HCT116 (cell line): Measurements from ENCODE around the gene OR2S2. TPM values are rescaled to one million over a fixed set of nuclear protein-coding genes. Genes with fewer than 3 reads are reported as not detected.

Experiments
- ATAC-seq: fragments of 200-7000 bp; cut with Tn5 transposase; 2 replicates; pipeline ENCODE4 v1.9.1; 2020; ENCODE audit warnings: mild to moderate bottlenecking, moderate library complexity
- BruUV-seq: library from RNA; stranded (reverse); fragments of 400-500 nt; replicated peaks from 2 replicates; lab custom pipeline; 2021; lab: Mats Ljungman, UMichigan
- CTCF ChIA-PET: fragments of 300-600 bp; sonication (Branson Sonifier 250); formaldehyde crosslinking; loops from one replicate; lab custom pipeline; 2021; ENCODE audit warnings: antibody characterized with exemption; lab: Charles Lee
- POLR2A ChIA-PET: fragments of 300-600, 350-600 bp; sonication (Branson Sonifier 250); formaldehyde crosslinking; loops from one replicate; lab custom pipeline; 2021; ENCODE audit warnings: antibody characterized with exemption; lab: Charles Lee
- RAD21 ChIA-PET, 2 experiments: fragments of 300-600 bp; sonication (Branson Sonifier 250); formaldehyde crosslinking; loops; one replicate each; lab custom pipeline; 2023; ENCODE audit warnings: low total read pairs in 2 of 2; ENCODE audit not compliant: uncharacterized antibody in 2 of 2, unreplicated experiment in 2 of 2, low non-redundant PET in 1 of 2; lab: Charles Lee
- DNase-seq: peaks from one replicate; pipeline ENCODE4 v3.0.0-alpha.2; 2010; ENCODE audit warnings: low read depth, low spot score
- H2AFZ ChIP-seq: fragments of 200-600 bp; shearing (Covaris generic), sonication (generic); 2 replicates; pipeline ENCODE4 v1.6.1; 2017; ENCODE audit warnings: low read depth, mixed run types, mixed read lengths, antibody characterized with exemption, low read length; ENCODE audit not compliant: poor library complexity, severe bottlenecking
- H3K27ac ChIP-seq: 2 replicates; pipeline ENCODE4 v1.5.1; 2012; ENCODE audit warnings: low read depth, low read length
- H3K27me3 ChIP-seq: fragments of 200-600 bp; sonication (generic); 2 replicates; pipeline ENCODE4 v1.6.1; 2016; ENCODE audit warnings: mixed run types, low read length, mixed read lengths; ENCODE audit not compliant: insufficient read depth
- H3K36me3 ChIP-seq, 2 experiments: fragments of 200-500 bp in 1 of 2; fragments of 200-600 bp in 1 of 2; sonication (Bioruptor generic) in 1 of 2; sonication (generic) in 1 of 2; 2 replicates each; pipeline versions ENCODE4 v1.5.1 to v1.6.1; 2014 to 2016; ENCODE audit warnings: low read length in 2 of 2, inconsistent platforms in 1 of 2, mixed read lengths in 1 of 2, mixed run types in 1 of 2; ENCODE audit not compliant: insufficient read depth in 2 of 2, control insufficient read depth in 1 of 2
- H3K4me1 ChIP-seq, 2 experiments: fragments of 200-600 bp in 1 of 2; sonication (generic) in 1 of 2; 2 replicates each; pipeline versions ENCODE4 v1.5.1 to v1.6.1; 2012 to 2017; ENCODE audit warnings: low read length in 2 of 2, inconsistent platforms in 1 of 2, mild to moderate bottlenecking in 1 of 2, mixed read lengths in 1 of 2, mixed run types in 1 of 2, moderate library complexity in 1 of 2; ENCODE audit not compliant: insufficient read depth in 2 of 2, control insufficient read depth in 1 of 2
- H3K4me2 ChIP-seq: fragments of 200-600 bp; sonication (generic); 2 replicates; pipeline ENCODE4 v1.6.1; 2017; ENCODE audit warnings: mixed run types, low read length, mixed read lengths
- H3K4me3 ChIP-seq, 2 experiments: fragments of 200-600 bp in 1 of 2; sonication (generic) in 1 of 2; replicated peaks in 1 of 2; 2 replicates each; pipeline ENCODE4 v1.5.1; 2011 to 2016; ENCODE audit warnings: low read length in 2 of 2, control low read depth in 1 of 2, low read depth in 1 of 2, mild to moderate bottlenecking in 1 of 2, mixed read lengths in 1 of 2, mixed run types in 1 of 2
- H3K79me2 ChIP-seq: fragments of 200-600 bp; sonication (generic); 2 replicates; pipeline ENCODE4 v1.6.1; 2017; ENCODE audit warnings: mild to moderate bottlenecking, mixed run types, low read length, moderate library complexity, mixed read lengths; ENCODE audit not compliant: insufficient read depth
- H3K9ac ChIP-seq: fragments of 200-600 bp; sonication (generic); 2 replicates; pipeline ENCODE4 v1.6.1; 2016; ENCODE audit warnings: low read length, mixed read lengths
- H3K9me2 ChIP-seq: fragments of 200-600 bp; sonication (generic), shearing (Covaris generic); 2 replicates; pipeline ENCODE4 v1.6.1; 2017; ENCODE audit warnings: mixed run types, mild to moderate bottlenecking, moderate library complexity; ENCODE audit not compliant: insufficient read depth
- H3K9me3 ChIP-seq, 2 experiments: fragments of 200-500 bp in 1 of 2; fragments of 200-600 bp in 1 of 2; sonication (Bioruptor generic) in 1 of 2; sonication (generic) in 1 of 2; 2 replicates each; pipeline ENCODE4 v1.6.1; 2014 to 2017; ENCODE audit warnings: low read length in 2 of 2, mixed read lengths in 2 of 2, inconsistent platforms in 1 of 2, low read depth in 1 of 2, mild to moderate bottlenecking in 1 of 2, mixed run types in 1 of 2, moderate library complexity in 1 of 2; ENCODE audit not compliant: control insufficient read depth in 1 of 2, insufficient read depth in 1 of 2
- H4K20me1 ChIP-seq: fragments of 200-600 bp; sonication (generic), shearing (Covaris generic); 2 replicates; pipeline ENCODE4 v1.6.1; 2017; ENCODE audit warnings: mixed run types, mild to moderate bottlenecking, moderate library complexity; ENCODE audit not compliant: insufficient read depth
- CBX3 ChIP-seq: IDR thresholded peaks from 2 replicates; pipeline ENCODE4 v1.6.1; 2012; ENCODE audit warnings: low read depth
- CEBPB ChIP-seq: IDR thresholded peaks from 2 replicates; pipeline ENCODE4 v1.6.1; 2012; ENCODE audit warnings: low read depth
- EGR1 ChIP-seq: IDR thresholded peaks from 2 replicates; pipeline ENCODE4 v1.6.1; 2012; ENCODE audit warnings: low read depth
- ELF1 ChIP-seq: IDR thresholded peaks from 2 replicates; pipeline ENCODE4 v1.6.1; 2012; ENCODE audit warnings: low read depth, borderline replicate concordance
- EZH2phosphoT487 ChIP-seq: fragments of 200-600 bp; IDR thresholded peaks from 2 replicates; pipeline ENCODE4 v1.6.1; 2018; ENCODE audit warnings: antibody characterized with exemption, borderline replicate concordance
- RAD21 ChIP-seq: IDR thresholded peaks from 2 replicates; pipeline ENCODE4 v1.6.1; 2012; ENCODE audit warnings: low read depth, mild to moderate bottlenecking
- SP1 ChIP-seq: IDR thresholded peaks from 2 replicates; pipeline ENCODE4 v1.6.1; 2012; ENCODE audit warnings: low read depth
- TCF7L2 ChIP-seq: IDR thresholded peaks from 2 replicates; pipeline ENCODE4 v1.7.0; 2011; ENCODE audit warnings: borderline replicate concordance, inconsistent platforms; ENCODE audit not compliant: insufficient read depth, insufficient read length; ENCODE audit errors: extremely low read depth
- intact Hi-C: fragments of 100-400 bp; cut with micrococcal nuclease; formaldehyde crosslinking; loops from 2 replicates; pipeline ENCODE4 v1.10.0; 2022
- total RNA-seq: library from RNA; stranded (reverse); gene quantifications from one replicate; pipeline ENCODE4 v1.2.1, GENCODE V29; 2021; ENCODE audit not compliant: unreplicated experiment
- TF ChIP-seq, protein P1 (sequence below): IDR thresholded peaks from 2 replicates; pipeline ENCODE4 v1.6.1; 2012; ENCODE audit warnings: low read depth
- TF ChIP-seq, protein P2 (sequence below), 3 experiments: fragments of 200-600 bp in 1 of 3; sonication (generic) in 1 of 3; IDR thresholded peaks in 2 of 3; conservative IDR thresholded peaks in 1 of 3; 2 replicates each; pipeline ENCODE4 v1.5.1; 2012 to 2017; ENCODE audit warnings: low read depth in 2 of 3, low read length in 2 of 3, antibody characterized with exemption in 1 of 3, borderline replicate concordance in 1 of 3, control low read depth in 1 of 3, mild to moderate bottlenecking in 1 of 3, mixed read lengths in 1 of 3, mixed run types in 1 of 3, moderate library complexity in 1 of 3; ENCODE audit not compliant: insufficient read depth in 1 of 3

The OR2S2 gene
- total RNA-seq, 1 experiment from 2014 or later: not detected

DNA sequence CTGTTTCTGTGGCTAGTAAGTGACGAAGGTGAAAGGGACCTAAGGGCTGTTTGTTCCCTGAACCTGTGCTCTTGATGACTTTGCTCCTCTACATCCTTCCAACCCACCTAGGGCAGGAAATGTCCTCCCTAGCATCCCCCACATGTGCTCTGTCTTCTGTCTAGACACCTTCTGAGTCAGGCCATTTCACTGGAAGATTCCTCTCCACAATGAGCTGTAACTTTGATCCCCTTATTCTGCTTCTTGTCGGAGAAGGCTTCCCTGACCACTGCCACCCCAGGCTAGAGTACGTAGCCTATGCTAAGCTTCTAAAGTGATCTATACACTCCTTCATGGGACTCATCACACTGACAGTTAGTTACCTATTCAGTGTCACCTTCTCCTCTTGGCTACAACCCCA is 27.0 kb downstream of the OR2S2 start:
- no peaks in the 10 kb centered on the region for H3K36me3 ChIP-seq
- ChIA-PET RAD21 (no interaction called here), CTCF (no interaction called here)
- DNase-seq: no peak
- no peak overlapping the region for H3K9ac ChIP-seq
- no peaks in the 10 kb centered on the region for H3K4me1 ChIP-seq
- H3K4me2 ChIP-seq: no peak overlapping the region
- H2AFZ ChIP-seq: no peak overlapping the region
- H3K4me3 ChIP-seq: no peak overlapping the region
- intact Hi-C loops: no loop called here
- no peak for ATAC-seq
- no peaks in the 10 kb centered on the region for H3K9me3 ChIP-seq
- TF ChIP-seq CBX3 (no peak), EGR1 (no peak), CEBPB (no peak), TCF7L2 (no peak), RAD21 (no peak), SP1 (no peak)
- TF ChIP-seq, protein P1, sequence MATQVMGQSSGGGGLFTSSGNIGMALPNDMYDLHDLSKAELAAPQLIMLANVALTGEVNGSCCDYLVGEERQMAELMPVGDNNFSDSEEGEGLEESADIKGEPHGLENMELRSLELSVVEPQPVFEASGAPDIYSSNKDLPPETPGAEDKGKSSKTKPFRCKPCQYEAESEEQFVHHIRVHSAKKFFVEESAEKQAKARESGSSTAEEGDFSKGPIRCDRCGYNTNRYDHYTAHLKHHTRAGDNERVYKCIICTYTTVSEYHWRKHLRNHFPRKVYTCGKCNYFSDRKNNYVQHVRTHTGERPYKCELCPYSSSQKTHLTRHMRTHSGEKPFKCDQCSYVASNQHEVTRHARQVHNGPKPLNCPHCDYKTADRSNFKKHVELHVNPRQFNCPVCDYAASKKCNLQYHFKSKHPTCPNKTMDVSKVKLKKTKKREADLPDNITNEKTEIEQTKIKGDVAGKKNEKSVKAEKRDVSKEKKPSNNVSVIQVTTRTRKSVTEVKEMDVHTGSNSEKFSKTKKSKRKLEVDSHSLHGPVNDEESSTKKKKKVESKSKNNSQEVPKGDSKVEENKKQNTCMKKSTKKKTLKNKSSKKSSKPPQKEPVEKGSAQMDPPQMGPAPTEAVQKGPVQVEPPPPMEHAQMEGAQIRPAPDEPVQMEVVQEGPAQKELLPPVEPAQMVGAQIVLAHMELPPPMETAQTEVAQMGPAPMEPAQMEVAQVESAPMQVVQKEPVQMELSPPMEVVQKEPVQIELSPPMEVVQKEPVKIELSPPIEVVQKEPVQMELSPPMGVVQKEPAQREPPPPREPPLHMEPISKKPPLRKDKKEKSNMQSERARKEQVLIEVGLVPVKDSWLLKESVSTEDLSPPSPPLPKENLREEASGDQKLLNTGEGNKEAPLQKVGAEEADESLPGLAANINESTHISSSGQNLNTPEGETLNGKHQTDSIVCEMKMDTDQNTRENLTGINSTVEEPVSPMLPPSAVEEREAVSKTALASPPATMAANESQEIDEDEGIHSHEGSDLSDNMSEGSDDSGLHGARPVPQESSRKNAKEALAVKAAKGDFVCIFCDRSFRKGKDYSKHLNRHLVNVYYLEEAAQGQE: no peak
- TF ChIP-seq, all 23 proteins: peak for 0
- no peaks in the 10 kb centered on the region for H4K20me1 ChIP-seq
- no peaks in the 10 kb centered on the region for H3K79me2 ChIP-seq
- POLR2A ChIA-PET: no interaction called here
- H3K27me3 ChIP-seq: no peaks in the 10 kb centered on the region
- BruUV-seq: no TSS peak
- no peaks in the 10 kb centered on the region for H3K9me2 ChIP-seq
- H3K27ac ChIP-seq: no peak overlapping the region

DNA sequence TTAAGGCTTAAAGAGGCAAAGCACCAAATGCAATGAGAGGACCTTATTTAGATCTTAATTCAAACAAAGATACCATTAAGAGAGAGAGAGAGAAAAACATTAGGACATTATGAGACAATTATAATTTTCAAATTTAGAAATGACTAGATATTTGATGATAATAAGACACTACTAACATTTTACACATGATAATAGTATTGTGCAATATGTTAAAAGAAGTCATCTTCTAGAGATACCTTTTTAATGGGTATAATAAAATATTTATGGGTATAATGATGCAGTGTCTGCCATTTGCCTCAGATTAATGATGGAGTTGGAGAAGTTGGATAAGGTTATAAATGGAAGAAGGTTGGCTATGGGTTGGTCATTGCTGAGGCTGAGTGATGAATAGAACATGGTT is 27.4 kb downstream of the OR2S2 start:
- no peaks in the 10 kb centered on the region for H3K36me3 ChIP-seq
- H3K9ac ChIP-seq: no peak overlapping the region
- intact Hi-C loops: no loop called here
- ChIA-PET CTCF (interaction anchor here (0.9 kb wide), 1 partner anchor 15 kb away, joined by 4 read pairs; no protein-coding TSS in a partner anchor), POLR2A (no interaction called here), RAD21 (no interaction called here)
- no peaks in the 10 kb centered on the region for H3K9me2 ChIP-seq
- no peaks in the 10 kb centered on the region for H4K20me1 ChIP-seq
- H3K27ac ChIP-seq: no peak overlapping the region
- H3K9me3 ChIP-seq: no peaks in the 10 kb centered on the region
- H2AFZ ChIP-seq: no peak overlapping the region
- no peak for ATAC-seq
- no peak for TF ChIP-seq EZH2phosphoT487
- TF ChIP-seq ELF1: no peak
- TF ChIP-seq, protein P2, sequence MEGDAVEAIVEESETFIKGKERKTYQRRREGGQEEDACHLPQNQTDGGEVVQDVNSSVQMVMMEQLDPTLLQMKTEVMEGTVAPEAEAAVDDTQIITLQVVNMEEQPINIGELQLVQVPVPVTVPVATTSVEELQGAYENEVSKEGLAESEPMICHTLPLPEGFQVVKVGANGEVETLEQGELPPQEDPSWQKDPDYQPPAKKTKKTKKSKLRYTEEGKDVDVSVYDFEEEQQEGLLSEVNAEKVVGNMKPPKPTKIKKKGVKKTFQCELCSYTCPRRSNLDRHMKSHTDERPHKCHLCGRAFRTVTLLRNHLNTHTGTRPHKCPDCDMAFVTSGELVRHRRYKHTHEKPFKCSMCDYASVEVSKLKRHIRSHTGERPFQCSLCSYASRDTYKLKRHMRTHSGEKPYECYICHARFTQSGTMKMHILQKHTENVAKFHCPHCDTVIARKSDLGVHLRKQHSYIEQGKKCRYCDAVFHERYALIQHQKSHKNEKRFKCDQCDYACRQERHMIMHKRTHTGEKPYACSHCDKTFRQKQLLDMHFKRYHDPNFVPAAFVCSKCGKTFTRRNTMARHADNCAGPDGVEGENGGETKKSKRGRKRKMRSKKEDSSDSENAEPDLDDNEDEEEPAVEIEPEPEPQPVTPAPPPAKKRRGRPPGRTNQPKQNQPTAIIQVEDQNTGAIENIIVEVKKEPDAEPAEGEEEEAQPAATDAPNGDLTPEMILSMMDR (IDR thresholded peaks at IDR 0.05 in 2 of 3, conservative IDR thresholded peaks at IDR 0.05 in 1 of 3; ENCODE audit: borderline replicate concordance in 1 of 3, insufficient read depth in 1 of 3, low read depth in 2 of 3, low read length in 2 of 3): no peak
- TF ChIP-seq RAD21: no peak
- TF ChIP-seq TCF7L2: no peak
- no peak for TF ChIP-seq EGR1
- TF ChIP-seq, protein P1: no peak
- H3K4me1 ChIP-seq: no peaks in the 10 kb centered on the region
- DNase-seq: no peak
- H3K27me3 ChIP-seq: no peaks in the 10 kb centered on the region
- no peaks in the 10 kb centered on the region for H3K79me2 ChIP-seq
- BruUV-seq: no TSS peak
- H3K4me3 ChIP-seq: no peak overlapping the region
- H3K4me2 ChIP-seq: no peak overlapping the region
